Fibroblast of lung (primary cell): Measurements from ENCODE around the gene NPM1. TPM values are rescaled to one million over a fixed set of nuclear protein-coding genes. Genes with fewer than 3 reads are reported as not detected.

ENCODE experiments used
- DNase-seq, 2 donors: peaks; one replicate each; pipeline versions ENCODE4 v3.0.0 to v3.0.0-alpha.2; 2010; ENCODE audit warnings: low read depth in 2 of 2
- H2AFZ ChIP-seq: 2 replicates; pipeline ENCODE4 v1.5.1; 2012; ENCODE audit warnings: low read length, control low read depth, inconsistent platforms
- H3K27ac ChIP-seq: 2 replicates; pipeline ENCODE4 v1.5.1; 2011; ENCODE audit warnings: low read length, control low read depth; ENCODE audit not compliant: insufficient read depth
- H3K27me3 ChIP-seq: 2 replicates; pipeline ENCODE4 v1.5.1; 2011; ENCODE audit warnings: mild to moderate bottlenecking, low read length; ENCODE audit not compliant: control insufficient read depth, insufficient read depth
- H3K36me3 ChIP-seq: 2 replicates; pipeline ENCODE4 v1.5.1; 2011; ENCODE audit warnings: low read length; ENCODE audit not compliant: control insufficient read depth, insufficient read depth
- H3K4me1 ChIP-seq: 2 replicates; pipeline ENCODE4 v1.5.1; 2011; ENCODE audit warnings: low read length; ENCODE audit not compliant: control insufficient read depth, insufficient read depth; ENCODE audit errors: extremely low read depth
- H3K4me2 ChIP-seq: 2 replicates; pipeline ENCODE4 v1.5.1; 2011; ENCODE audit warnings: low read length, control low read depth; ENCODE audit not compliant: insufficient read depth; ENCODE audit errors: extremely low read depth
- H3K4me3 ChIP-seq, 4 experiments: fragments of 200-600 bp in 1 of 4; sonication (generic) in 1 of 4; replicated peaks in 1 of 4; 2 replicates each; pipeline ENCODE4 v1.5.1; 2011 to 2016; ENCODE audit warnings: low read length in 4 of 4, low read depth in 3 of 4, mild to moderate bottlenecking in 3 of 4, control low read depth in 2 of 4, inconsistent platforms in 1 of 4, mixed read lengths in 1 of 4; ENCODE audit not compliant: insufficient read depth in 1 of 4; ENCODE audit errors: control extremely low read depth in 1 of 4
- H3K79me2 ChIP-seq: 2 replicates; pipeline ENCODE4 v1.5.1; 2012; ENCODE audit warnings: mild to moderate bottlenecking, low read length, inconsistent platforms; ENCODE audit not compliant: control insufficient read depth, insufficient read depth
- H3K9ac ChIP-seq: 2 replicates; pipeline ENCODE4 v1.5.1; 2011; ENCODE audit warnings: mild to moderate bottlenecking, low read length, control low read depth; ENCODE audit not compliant: insufficient read depth
- H3K9me3 ChIP-seq: 2 replicates; pipeline ENCODE4 v1.5.1; 2012; ENCODE audit warnings: low read depth, low read length; ENCODE audit not compliant: control insufficient read depth, insufficient read depth
- H4K20me1 ChIP-seq: 2 replicates; pipeline ENCODE4 v1.5.1; 2011; ENCODE audit warnings: low read length; ENCODE audit not compliant: control insufficient read depth, insufficient read depth; ENCODE audit errors: extremely low read depth
- CTCF ChIP-seq, 2 donors: IDR thresholded peaks in 1 of 2; conservative IDR thresholded peaks in 1 of 2; 1 replicate in 1 of 2; 2 replicates in 1 of 2; pipeline ENCODE4 v1.5.1; 2011 to 2012; ENCODE audit warnings: low read length in 2 of 2, control low read depth in 1 of 2, inconsistent platforms in 1 of 2, low read depth in 1 of 2, mild to moderate bottlenecking in 1 of 2
- EZH2 ChIP-seq: IDR thresholded peaks from 2 replicates; pipeline ENCODE4 v1.5.1; 2012; ENCODE audit warnings: low read length, control low read depth, mild to moderate bottlenecking; ENCODE audit errors: missing control alignments
- polyA plus RNA-seq, 2 donors: library from polyadenylated mRNA; depleted of rRNA in 1 of 2; stranded (reverse) in 1 of 2; unstranded in 1 of 2; fragments of >200 nt; gene quantifications; 2 replicates each; pipeline ENCODE4 v1.2.1, GENCODE V29; 2011 to 2012; ENCODE audit warnings: missing spikeins in 1 of 2
- total RNA-seq: library from RNA; depleted of rRNA; stranded (reverse); fragments of >200 nt; gene quantifications from 2 replicates; pipeline ENCODE4 v1.2.1, GENCODE V29; 2014

The NPM1 gene
- total and polyA plus RNA-seq, 2 donors (not counting 1 experiment from before 2014, with no cell fraction given) = 1,067 to 4,158 TPM

DNA sequence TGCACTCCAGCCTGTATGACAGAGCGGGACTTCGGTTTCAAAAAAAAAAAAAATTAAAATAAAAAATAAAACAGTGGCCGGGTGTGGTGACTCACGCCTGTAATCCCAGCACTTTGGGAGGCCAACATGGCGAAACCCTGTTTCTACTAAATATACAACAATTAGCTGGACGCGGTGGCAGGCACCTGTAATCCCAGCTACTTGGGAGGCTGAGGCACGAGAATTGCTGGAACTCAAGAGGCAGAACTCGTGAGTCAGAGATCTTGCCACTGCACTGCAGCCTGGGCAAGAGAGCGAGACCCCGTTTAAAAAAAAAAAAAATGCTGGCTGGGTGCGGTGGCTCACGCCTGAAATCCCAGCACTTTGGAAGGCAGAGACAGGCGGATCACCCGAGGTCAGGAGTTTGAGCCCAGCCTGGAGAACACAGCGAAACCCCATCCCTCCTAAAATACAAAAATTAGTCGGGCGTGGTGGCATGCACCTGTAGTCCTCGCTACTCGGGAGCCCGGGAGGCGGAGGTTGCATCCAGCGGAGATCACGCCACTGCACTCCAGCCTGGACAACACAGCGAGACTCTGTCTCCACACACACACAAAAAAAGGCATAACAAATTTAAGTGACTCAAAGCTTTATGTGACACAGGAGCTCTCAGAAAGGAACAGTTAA, 1.5 kb upstream of the NPM1 start:
- no peaks in the 10 kb centered on the region for H3K9me3 ChIP-seq
- no peaks in the 10 kb centered on the region for H3K4me1 ChIP-seq
- H3K4me2 ChIP-seq = no peak overlapping the region
- no peak for DNase-seq
- H3K9ac ChIP-seq = no peak overlapping the region
- no peak overlapping the region for H3K27ac ChIP-seq
- H3K27me3 ChIP-seq = no peaks in the 10 kb centered on the region
- TF ChIP-seq CTCF (conservative IDR thresholded peaks at IDR 0.05 in 1 of 2, IDR thresholded peaks at IDR 0.05 in 1 of 2; ENCODE audit: low read depth in 1 of 2, low read length in 2 of 2) = no peak
- H4K20me1 ChIP-seq = peaks cover 18% of the 10 kb centered on the region
- H3K4me3 ChIP-seq = no peak overlapping the region
- H3K36me3 ChIP-seq = peaks cover under 1% of the 10 kb centered on the region
- peaks cover 35% of the 10 kb centered on the region for H3K79me2 ChIP-seq
- no peak overlapping the region for H2AFZ ChIP-seq

DNA sequence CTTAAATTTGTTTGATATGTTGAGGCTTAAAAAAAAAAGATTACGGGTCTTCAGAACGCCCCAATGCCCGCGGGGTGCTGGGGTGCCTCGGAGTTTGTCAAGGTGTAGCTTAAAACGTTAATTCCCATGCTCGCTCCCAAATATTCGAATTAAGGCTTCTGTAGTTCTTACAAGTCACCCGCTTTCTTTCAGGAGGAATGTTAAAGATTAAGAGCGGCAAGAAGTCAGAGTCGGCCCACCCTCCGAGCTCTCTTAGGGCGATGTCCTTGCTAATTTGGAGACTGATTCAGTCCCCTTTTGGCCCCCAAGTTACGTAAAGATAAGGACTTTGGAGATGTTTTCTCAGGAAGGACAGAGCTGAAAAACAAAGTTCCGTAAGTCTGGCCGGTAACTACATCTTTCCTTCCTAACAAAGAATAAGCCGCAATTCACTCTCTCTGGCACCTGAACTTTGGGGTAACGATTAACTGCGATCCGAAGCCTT, 746 bp upstream of the NPM1 start:
- Histone ChIP-seq H2AFZ (peak overlapping the region; percentile 93), H3K27me3 (no peaks in the 10 kb centered on the region), H3K27ac (peak overlapping the region; percentile 89), H3K79me2 (peaks cover 42% of the 10 kb centered on the region), H3K9ac (peak overlapping the region; percentile 86), H4K20me1 (peaks cover 20% of the 10 kb centered on the region), H3K4me1 (no peaks in the 10 kb centered on the region), H3K9me3 (no peaks in the 10 kb centered on the region), H3K36me3 (peaks cover 3% of the 10 kb centered on the region), H3K4me3 (peak overlapping the region; percentile 79 to 95 (median 90)), H3K4me2 (peak overlapping the region; percentile 93)
- DNase-seq = no peak
- no peak for TF ChIP-seq CTCF (conservative IDR thresholded peaks at IDR 0.05 in 1 of 2, IDR thresholded peaks at IDR 0.05 in 1 of 2; ENCODE audit: low read depth in 1 of 2, low read length in 2 of 2)
- TF ChIP-seq EZH2 = no peak

DNA sequence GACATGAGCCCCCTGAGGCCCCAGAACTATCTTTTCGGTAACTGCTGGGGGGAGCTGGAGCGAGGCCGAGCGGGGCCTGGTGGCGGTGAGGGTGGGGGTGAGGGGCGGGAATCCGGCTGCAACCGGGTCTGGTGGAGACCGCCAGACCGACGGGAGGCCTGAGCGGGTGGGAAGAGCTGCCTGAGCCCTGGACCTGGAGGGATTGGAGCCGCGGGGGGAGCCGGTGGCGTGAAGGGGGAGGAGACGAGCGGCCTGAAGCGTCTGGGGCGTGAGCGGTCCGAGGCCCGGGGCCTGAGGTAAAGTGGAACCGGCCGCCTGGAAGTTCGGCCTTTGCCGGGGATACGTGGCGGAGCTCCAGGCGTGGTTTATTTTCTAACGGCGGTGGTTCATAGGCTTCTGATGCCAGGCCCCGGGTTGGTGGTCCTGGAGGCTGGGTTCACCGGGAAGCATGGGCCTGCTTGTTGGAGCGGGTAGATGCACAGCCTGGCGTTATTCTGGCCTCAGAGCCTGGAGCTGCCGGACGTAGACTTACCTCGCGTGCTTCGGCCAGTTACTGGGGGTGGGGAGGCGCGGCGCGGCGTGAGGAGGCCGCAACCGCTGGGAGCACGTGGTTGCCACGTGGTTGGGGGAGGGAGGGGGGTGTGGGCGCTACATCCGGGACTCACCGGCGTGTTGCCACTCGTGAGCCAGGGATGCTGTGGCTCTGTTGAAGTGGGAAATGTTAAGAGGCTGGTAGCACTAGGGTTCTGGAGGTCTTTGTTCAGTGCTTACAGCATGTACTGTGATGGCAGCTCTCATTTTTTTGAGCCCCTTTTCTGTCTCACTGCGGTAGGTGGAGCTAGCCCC, 544 bp downstream of the NPM1 start:
- H4K20me1 ChIP-seq = peaks cover 20% of the 10 kb centered on the region
- H3K9me3 ChIP-seq = no peaks in the 10 kb centered on the region
- H3K79me2 ChIP-seq = peaks cover 55% of the 10 kb centered on the region
- peak overlapping the region; percentile 89 for H3K27ac ChIP-seq
- peak overlapping the region; percentile 86 for H3K9ac ChIP-seq
- DNase-seq = peak; percentile 73 to 80
- H3K4me1 ChIP-seq = no peaks in the 10 kb centered on the region
- H3K4me2 ChIP-seq = peak overlapping the region; percentile 86
- H2AFZ ChIP-seq = no peak overlapping the region
- TF ChIP-seq EZH2 = no peak
- no peak for TF ChIP-seq CTCF (conservative IDR thresholded peaks at IDR 0.05 in 1 of 2, IDR thresholded peaks at IDR 0.05 in 1 of 2; ENCODE audit: low read depth in 1 of 2, low read length in 2 of 2)
- H3K4me3 ChIP-seq = peak overlapping the region; percentile 79 to 95 (median 90)
- peaks cover 10% of the 10 kb centered on the region for H3K36me3 ChIP-seq
- H3K27me3 ChIP-seq = no peaks in the 10 kb centered on the region
